WTC11 (cell line): ENCODE measurements around the gene RPL37.

Source experiments
- EMX1 ChIP-seq: fragments of 250-450 bp; sonication (Bioruptor Pico); IDR thresholded peaks from 2 replicates; pipeline ENCODE4 v1.8.0; 2021; ENCODE audit warnings: mild to moderate bottlenecking
- ESRRA ChIP-seq: sonication (generic); formaldehyde crosslinking; IDR thresholded peaks from 2 replicates; pipeline ENCODE4 v1.8.1; 2022; ENCODE audit warnings: mild to moderate bottlenecking, missing genetic modification reagents, borderline replicate concordance
- FOXJ3 ChIP-seq: sonication (generic); formaldehyde crosslinking; IDR thresholded peaks from 2 replicates; pipeline ENCODE4 v1.9.0; 2021; ENCODE audit warnings: missing genetic modification reagents, mild to moderate bottlenecking, borderline replicate concordance
- JUN ChIP-seq: sonication (generic); formaldehyde crosslinking; IDR thresholded peaks from 2 replicates; pipeline ENCODE4 v1.8.0; 2023; ENCODE audit warnings: mild to moderate bottlenecking, missing genetic modification reagents
- NFATC4 ChIP-seq: fragments of 250-450 bp; sonication (Bioruptor Pico); IDR thresholded peaks from 2 replicates; pipeline ENCODE4 v1.9.0; 2021; ENCODE audit warnings: mild to moderate bottlenecking
- ZNF317 ChIP-seq: sonication (generic); formaldehyde crosslinking; IDR thresholded peaks from 2 replicates; pipeline ENCODE4 v1.8.1; 2023; ENCODE audit warnings: low read depth, mild to moderate bottlenecking, moderate library complexity, missing genetic modification reagents, borderline replicate concordance
- TF ChIP-seq, protein P1 (sequence below): sonication (generic); formaldehyde crosslinking; IDR thresholded peaks from 2 replicates; pipeline ENCODE4 v1.8.0; 2023; ENCODE audit warnings: missing genetic modification reagents, mild to moderate bottlenecking, borderline replicate concordance
- TF ChIP-seq, protein P2 (sequence below): sonication (generic); formaldehyde crosslinking; IDR thresholded peaks from 2 replicates; pipeline ENCODE4 v1.8.1; 2022; ENCODE audit warnings: mild to moderate bottlenecking, missing genetic modification reagents, moderate library complexity, borderline replicate concordance
- TF ChIP-seq, protein P3 (sequence below): sonication (generic); formaldehyde crosslinking; IDR thresholded peaks from 2 replicates; pipeline ENCODE4 v1.8.0; 2023; ENCODE audit warnings: mild to moderate bottlenecking, missing genetic modification reagents
- TF ChIP-seq, protein P4 (sequence below): fragments of 200-600 bp; IDR thresholded peaks from 2 replicates; pipeline ENCODE4 v1.8.0; 2022; ENCODE audit warnings: antibody characterized with exemption
- TF ChIP-seq, protein P5 (sequence below): sonication (generic); formaldehyde crosslinking; IDR thresholded peaks from 2 replicates; pipeline ENCODE4 v1.8.0; 2022; ENCODE audit warnings: mild to moderate bottlenecking, missing genetic modification reagents
- TF ChIP-seq, protein P6 (sequence below): sonication (generic); formaldehyde crosslinking; IDR thresholded peaks from 2 replicates; pipeline ENCODE4 v1.8.1; 2023; ENCODE audit warnings: mild to moderate bottlenecking, missing genetic modification reagents, borderline replicate concordance

DNA sequence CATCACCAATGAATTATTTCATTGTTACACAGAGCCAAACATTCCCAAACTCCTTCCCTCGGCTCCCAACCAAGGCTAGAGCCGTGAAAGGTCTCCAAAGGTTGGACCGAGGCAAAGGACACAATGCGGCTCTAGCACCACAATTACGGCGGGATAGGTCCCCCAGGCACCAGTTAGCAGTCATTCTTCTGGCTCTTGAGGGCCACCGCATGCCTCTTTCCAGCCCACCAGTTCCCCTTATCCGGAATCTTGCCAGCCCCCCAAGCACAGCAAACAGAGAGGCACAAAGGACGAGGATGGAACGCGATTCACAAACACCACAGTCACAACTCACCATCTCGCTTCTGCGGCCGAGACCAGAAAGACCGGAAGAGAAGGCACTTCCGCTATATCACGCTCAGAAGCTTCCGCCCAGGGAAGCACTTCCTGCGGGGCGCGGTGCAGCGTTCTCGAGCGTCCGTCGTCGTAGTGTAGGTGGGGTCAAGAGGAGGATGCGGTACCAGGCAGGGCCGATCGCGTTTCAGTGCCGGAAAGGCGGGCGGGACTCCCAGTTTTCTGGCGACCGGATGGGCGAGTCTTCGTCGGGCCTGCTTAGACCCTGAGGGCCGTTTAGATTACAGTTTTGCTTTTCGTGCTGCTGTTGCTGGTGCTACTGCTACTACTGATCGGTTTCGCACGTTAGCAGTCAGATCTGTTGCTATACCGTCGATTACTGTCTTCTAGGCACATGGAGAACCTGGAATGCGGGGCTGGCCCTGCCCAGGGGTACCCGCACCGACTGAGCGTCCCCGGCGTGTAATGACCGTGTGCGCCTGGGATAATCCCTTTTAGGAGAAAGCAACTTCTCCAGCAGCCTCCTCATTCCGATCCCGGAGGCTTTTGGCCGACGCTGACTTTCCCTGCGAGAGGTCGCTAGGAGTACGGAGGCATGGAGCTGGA, at the start of gene RPL37:
- TF ChIP-seq, protein P1, sequence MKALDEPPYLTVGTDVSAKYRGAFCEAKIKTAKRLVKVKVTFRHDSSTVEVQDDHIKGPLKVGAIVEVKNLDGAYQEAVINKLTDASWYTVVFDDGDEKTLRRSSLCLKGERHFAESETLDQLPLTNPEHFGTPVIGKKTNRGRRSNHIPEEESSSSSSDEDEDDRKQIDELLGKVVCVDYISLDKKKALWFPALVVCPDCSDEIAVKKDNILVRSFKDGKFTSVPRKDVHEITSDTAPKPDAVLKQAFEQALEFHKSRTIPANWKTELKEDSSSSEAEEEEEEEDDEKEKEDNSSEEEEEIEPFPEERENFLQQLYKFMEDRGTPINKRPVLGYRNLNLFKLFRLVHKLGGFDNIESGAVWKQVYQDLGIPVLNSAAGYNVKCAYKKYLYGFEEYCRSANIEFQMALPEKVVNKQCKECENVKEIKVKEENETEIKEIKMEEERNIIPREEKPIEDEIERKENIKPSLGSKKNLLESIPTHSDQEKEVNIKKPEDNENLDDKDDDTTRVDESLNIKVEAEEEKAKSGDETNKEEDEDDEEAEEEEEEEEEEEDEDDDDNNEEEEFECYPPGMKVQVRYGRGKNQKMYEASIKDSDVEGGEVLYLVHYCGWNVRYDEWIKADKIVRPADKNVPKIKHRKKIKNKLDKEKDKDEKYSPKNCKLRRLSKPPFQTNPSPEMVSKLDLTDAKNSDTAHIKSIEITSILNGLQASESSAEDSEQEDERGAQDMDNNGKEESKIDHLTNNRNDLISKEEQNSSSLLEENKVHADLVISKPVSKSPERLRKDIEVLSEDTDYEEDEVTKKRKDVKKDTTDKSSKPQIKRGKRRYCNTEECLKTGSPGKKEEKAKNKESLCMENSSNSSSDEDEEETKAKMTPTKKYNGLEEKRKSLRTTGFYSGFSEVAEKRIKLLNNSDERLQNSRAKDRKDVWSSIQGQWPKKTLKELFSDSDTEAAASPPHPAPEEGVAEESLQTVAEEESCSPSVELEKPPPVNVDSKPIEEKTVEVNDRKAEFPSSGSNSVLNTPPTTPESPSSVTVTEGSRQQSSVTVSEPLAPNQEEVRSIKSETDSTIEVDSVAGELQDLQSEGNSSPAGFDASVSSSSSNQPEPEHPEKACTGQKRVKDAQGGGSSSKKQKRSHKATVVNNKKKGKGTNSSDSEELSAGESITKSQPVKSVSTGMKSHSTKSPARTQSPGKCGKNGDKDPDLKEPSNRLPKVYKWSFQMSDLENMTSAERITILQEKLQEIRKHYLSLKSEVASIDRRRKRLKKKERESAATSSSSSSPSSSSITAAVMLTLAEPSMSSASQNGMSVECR (CRISPR knock-in tag) = peak; percentile 47
- TF ChIP-seq, protein P2, sequence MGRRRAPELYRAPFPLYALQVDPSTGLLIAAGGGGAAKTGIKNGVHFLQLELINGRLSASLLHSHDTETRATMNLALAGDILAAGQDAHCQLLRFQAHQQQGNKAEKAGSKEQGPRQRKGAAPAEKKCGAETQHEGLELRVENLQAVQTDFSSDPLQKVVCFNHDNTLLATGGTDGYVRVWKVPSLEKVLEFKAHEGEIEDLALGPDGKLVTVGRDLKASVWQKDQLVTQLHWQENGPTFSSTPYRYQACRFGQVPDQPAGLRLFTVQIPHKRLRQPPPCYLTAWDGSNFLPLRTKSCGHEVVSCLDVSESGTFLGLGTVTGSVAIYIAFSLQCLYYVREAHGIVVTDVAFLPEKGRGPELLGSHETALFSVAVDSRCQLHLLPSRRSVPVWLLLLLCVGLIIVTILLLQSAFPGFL (CRISPR knock-in tag) = no peak
- TF ChIP-seq, protein P3, sequence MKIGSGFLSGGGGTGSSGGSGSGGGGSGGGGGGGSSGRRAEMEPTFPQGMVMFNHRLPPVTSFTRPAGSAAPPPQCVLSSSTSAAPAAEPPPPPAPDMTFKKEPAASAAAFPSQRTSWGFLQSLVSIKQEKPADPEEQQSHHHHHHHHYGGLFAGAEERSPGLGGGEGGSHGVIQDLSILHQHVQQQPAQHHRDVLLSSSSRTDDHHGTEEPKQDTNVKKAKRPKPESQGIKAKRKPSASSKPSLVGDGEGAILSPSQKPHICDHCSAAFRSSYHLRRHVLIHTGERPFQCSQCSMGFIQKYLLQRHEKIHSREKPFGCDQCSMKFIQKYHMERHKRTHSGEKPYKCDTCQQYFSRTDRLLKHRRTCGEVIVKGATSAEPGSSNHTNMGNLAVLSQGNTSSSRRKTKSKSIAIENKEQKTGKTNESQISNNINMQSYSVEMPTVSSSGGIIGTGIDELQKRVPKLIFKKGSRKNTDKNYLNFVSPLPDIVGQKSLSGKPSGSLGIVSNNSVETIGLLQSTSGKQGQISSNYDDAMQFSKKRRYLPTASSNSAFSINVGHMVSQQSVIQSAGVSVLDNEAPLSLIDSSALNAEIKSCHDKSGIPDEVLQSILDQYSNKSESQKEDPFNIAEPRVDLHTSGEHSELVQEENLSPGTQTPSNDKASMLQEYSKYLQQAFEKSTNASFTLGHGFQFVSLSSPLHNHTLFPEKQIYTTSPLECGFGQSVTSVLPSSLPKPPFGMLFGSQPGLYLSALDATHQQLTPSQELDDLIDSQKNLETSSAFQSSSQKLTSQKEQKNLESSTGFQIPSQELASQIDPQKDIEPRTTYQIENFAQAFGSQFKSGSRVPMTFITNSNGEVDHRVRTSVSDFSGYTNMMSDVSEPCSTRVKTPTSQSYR (CRISPR knock-in tag) = no peak; the same call in 1 of the 2 replicates
- TF ChIP-seq, protein P4, sequence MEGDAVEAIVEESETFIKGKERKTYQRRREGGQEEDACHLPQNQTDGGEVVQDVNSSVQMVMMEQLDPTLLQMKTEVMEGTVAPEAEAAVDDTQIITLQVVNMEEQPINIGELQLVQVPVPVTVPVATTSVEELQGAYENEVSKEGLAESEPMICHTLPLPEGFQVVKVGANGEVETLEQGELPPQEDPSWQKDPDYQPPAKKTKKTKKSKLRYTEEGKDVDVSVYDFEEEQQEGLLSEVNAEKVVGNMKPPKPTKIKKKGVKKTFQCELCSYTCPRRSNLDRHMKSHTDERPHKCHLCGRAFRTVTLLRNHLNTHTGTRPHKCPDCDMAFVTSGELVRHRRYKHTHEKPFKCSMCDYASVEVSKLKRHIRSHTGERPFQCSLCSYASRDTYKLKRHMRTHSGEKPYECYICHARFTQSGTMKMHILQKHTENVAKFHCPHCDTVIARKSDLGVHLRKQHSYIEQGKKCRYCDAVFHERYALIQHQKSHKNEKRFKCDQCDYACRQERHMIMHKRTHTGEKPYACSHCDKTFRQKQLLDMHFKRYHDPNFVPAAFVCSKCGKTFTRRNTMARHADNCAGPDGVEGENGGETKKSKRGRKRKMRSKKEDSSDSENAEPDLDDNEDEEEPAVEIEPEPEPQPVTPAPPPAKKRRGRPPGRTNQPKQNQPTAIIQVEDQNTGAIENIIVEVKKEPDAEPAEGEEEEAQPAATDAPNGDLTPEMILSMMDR = no peak
- TF ChIP-seq, protein P5, sequence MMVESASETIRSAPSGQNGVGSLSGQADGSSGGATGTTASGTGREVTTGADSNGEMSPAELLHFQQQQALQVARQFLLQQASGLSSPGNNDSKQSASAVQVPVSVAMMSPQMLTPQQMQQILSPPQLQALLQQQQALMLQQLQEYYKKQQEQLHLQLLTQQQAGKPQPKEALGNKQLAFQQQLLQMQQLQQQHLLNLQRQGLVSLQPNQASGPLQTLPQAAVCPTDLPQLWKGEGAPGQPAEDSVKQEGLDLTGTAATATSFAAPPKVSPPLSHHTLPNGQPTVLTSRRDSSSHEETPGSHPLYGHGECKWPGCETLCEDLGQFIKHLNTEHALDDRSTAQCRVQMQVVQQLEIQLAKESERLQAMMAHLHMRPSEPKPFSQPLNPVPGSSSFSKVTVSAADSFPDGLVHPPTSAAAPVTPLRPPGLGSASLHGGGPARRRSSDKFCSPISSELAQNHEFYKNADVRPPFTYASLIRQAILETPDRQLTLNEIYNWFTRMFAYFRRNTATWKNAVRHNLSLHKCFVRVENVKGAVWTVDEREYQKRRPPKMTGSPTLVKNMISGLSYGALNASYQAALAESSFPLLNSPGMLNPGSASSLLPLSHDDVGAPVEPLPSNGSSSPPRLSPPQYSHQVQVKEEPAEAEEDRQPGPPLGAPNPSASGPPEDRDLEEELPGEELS (CRISPR knock-in tag) = peak; percentile 55; the same call in 1 of the 2 replicates
- no peak for TF ChIP-seq ESRRA (CRISPR knock-in tag)
- TF ChIP-seq NFATC4 = peak; percentile 28
- TF ChIP-seq, protein P6, sequence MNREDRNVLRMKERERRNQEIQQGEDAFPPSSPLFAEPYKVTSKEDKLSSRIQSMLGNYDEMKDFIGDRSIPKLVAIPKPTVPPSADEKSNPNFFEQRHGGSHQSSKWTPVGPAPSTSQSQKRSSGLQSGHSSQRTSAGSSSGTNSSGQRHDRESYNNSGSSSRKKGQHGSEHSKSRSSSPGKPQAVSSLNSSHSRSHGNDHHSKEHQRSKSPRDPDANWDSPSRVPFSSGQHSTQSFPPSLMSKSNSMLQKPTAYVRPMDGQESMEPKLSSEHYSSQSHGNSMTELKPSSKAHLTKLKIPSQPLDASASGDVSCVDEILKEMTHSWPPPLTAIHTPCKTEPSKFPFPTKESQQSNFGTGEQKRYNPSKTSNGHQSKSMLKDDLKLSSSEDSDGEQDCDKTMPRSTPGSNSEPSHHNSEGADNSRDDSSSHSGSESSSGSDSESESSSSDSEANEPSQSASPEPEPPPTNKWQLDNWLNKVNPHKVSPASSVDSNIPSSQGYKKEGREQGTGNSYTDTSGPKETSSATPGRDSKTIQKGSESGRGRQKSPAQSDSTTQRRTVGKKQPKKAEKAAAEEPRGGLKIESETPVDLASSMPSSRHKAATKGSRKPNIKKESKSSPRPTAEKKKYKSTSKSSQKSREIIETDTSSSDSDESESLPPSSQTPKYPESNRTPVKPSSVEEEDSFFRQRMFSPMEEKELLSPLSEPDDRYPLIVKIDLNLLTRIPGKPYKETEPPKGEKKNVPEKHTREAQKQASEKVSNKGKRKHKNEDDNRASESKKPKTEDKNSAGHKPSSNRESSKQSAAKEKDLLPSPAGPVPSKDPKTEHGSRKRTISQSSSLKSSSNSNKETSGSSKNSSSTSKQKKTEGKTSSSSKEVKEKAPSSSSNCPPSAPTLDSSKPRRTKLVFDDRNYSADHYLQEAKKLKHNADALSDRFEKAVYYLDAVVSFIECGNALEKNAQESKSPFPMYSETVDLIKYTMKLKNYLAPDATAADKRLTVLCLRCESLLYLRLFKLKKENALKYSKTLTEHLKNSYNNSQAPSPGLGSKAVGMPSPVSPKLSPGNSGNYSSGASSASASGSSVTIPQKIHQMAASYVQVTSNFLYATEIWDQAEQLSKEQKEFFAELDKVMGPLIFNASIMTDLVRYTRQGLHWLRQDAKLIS (CRISPR knock-in tag) = no peak
- no peak for TF ChIP-seq JUN
- TF ChIP-seq EMX1 (CRISPR knock-in tag) = 0 out of 2 replicates have a peak, but pooled peaks have one; percentile 67
- TF ChIP-seq ZNF317 = no peak
- TF ChIP-seq FOXJ3 (CRISPR knock-in tag) = no peak
